ENCODE results near the gene S100A14.

- TF ChIP-seq EZH2 (conservative IDR thresholded peaks at IDR 0.05; ENCODE audit: low read depth, low read length), result no peak
- no peak for TF ChIP-seq CTCF (CRISPR knock-in tag; IDR thresholded peaks at IDR 0.05)
- no peak for TF ChIP-seq TAF1 (CRISPR knock-in tag; IDR thresholded peaks at IDR 0.05)
- no peak for TF ChIP-seq LBX2 (CRISPR knock-in tag; IDR thresholded peaks at IDR 0.05; ENCODE audit: borderline replicate concordance)
- TF ChIP-seq YY1 (IDR thresholded peaks at IDR 0.05; ENCODE audit: insufficient read depth, insufficient replicate concordance, low read depth, low read length), result no peak
- no peak for TF ChIP-seq CREM (IDR thresholded peaks at IDR 0.05)
- no peak for TF ChIP-seq CREM (CRISPR knock-in tag; IDR thresholded peaks at IDR 0.05)
- no peak for TF ChIP-seq NR3C1 (CRISPR knock-in tag; IDR thresholded peaks at IDR 0.05)
- no peak for TF ChIP-seq ZSCAN9 (CRISPR knock-in tag; IDR thresholded peaks at IDR 0.05; ENCODE audit: borderline replicate concordance)
- TF ChIP-seq ARHGAP35 (CRISPR knock-in tag; IDR thresholded peaks at IDR 0.05; ENCODE audit: borderline replicate concordance), result no peak
- no peak for TF ChIP-seq SMAD9 (CRISPR knock-in tag; IDR thresholded peaks at IDR 0.05)
- no peak for TF ChIP-seq ZNF281 (CRISPR knock-in tag; IDR thresholded peaks at IDR 0.05; ENCODE audit: borderline replicate concordance)
- TF ChIP-seq RNF2 (conservative IDR thresholded peaks at IDR 0.05; ENCODE audit: low read depth), result no peak
- TF ChIP-seq ZNF160 (CRISPR knock-in tag; IDR thresholded peaks at IDR 0.05), result no peak
- no peak for TF ChIP-seq KAT7 (CRISPR knock-in tag; IDR thresholded peaks at IDR 0.05; ENCODE audit: borderline replicate concordance)
Observed at GRCh38 chr1:153577624-153578051, 38.5 kb downstream of the S100A14 start.

Data from HepG2 (cell line).